GM10248 (cell line): Measurements from ENCODE around the gene FNTB.

Source experiments
- CTCF ChIA-PET: fragments of 300-600 bp; sonication (Branson Sonifier 250); formaldehyde crosslinking; extraction: SDS; loops from one replicate; lab custom pipeline; 2021; ENCODE audit warnings: antibody characterized with exemption; lab: Yijun Ruan, JAX
- POLR2A ChIA-PET: fragments of 350-650 bp; sonication (Branson Sonifier 250); formaldehyde crosslinking; extraction: SDS; loops from one replicate; lab custom pipeline; 2020; ENCODE audit warnings: antibody characterized with exemption; lab: Yijun Ruan, JAX
- DNase-seq: peaks from one replicate; pipeline ENCODE4 v3.0.0; 2012; ENCODE audit errors: extremely low spot score
- CTCF ChIP-seq: IDR thresholded peaks from 2 replicates; pipeline ENCODE4 v1.5.1; 2012; ENCODE audit warnings: mild to moderate bottlenecking, low read depth; ENCODE audit errors: extremely low read depth, missing control alignments, control extremely low read depth

Gene FNTB

GRCh38 chr14:64940336-64940910 lies 46.3 kb upstream of the FNTB start:
- CTCF ChIA-PET = interaction anchor here (0.9 to 1.6 kb wide), 2 partner anchors 14 to 49 kb away, joined by 3 read pairs; no protein-coding TSS in a partner anchor
- TF ChIP-seq CTCF = no peak
- POLR2A ChIA-PET = no interaction called here
- DNase-seq = no peak

GRCh38 chr14:64942531-64943111 lies 44.1 kb upstream of the FNTB start, which contains the start of gene GPX2:
GPX2 (minus strand) TSS chr14:64942745; CDS start chr14:64942726, 19 bp downstream.
- TF ChIP-seq CTCF = no peak
- ChIA-PET CTCF (interaction anchor here (0.9 to 2.5 kb wide), 3 partner anchors 10 to 17 kb away, joined by 3 to 14 read pairs (median 3); no protein-coding TSS in a partner anchor), POLR2A (no interaction called here)
- DNase-seq = no peak

- ChIA-PET CTCF (interaction anchor here (1.0 to 1.8 kb wide), 3 partner anchors 10 to 44 kb away, joined by 3 to 8 read pairs (median 4); no protein-coding TSS in a partner anchor), POLR2A (no interaction called here)
- DNase-seq = no peak
- TF ChIP-seq CTCF = no peak
These were observed 43.1 kb upstream of the FNTB start for GRCh38 chr14:64943556-64943955.

- POLR2A ChIA-PET = no interaction called here
These were observed 42.7 kb upstream of the FNTB start for GRCh38 chr14:64944041-64944440.

GRCh38 chr14:64944861-64945260 lies 41.8 kb upstream of the FNTB start:
- POLR2A ChIA-PET = no interaction called here
- no peak for DNase-seq
- CTCF ChIA-PET = interaction anchor here (1.8 kb wide), 1 partner anchor 8 kb away, joined by 8 read pairs; no protein-coding TSS in a partner anchor
- no peak for TF ChIP-seq CTCF

More at GRCh38 chr14:64944041-64944440, 42.7 kb upstream of the FNTB start:
- no peak for TF ChIP-seq CTCF
- no peak for DNase-seq
- CTCF ChIA-PET = interaction anchor here (1.0 to 1.8 kb wide), 3 partner anchors 9 to 45 kb away, joined by 3 to 8 read pairs (median 4); no protein-coding TSS in a partner anchor

GRCh38 chr14:64945431-64946178 lies 41.1 kb upstream of the FNTB start:
- ChIA-PET CTCF (interaction anchor here (0.9 kb wide), 1 partner anchor 9 kb away, joined by 3 read pairs; no protein-coding TSS in a partner anchor), POLR2A (no interaction called here)
- no peak for TF ChIP-seq CTCF
- DNase-seq = no peak
